OCI-LY1 (cell line): ENCODE measurements around the gene PKD1L1.

Experiments used
- H2AFZ ChIP-seq: fragments of 200-600 bp; sonication (generic), shearing (Covaris generic); 2 replicates; pipeline ENCODE4 v1.6.0; 2014; ENCODE audit warnings: antibody characterized with exemption, mild to moderate bottlenecking, low read length
- H3F3A ChIP-seq: fragments of 200-600 bp; sonication (generic), shearing (Covaris generic); 2 replicates; pipeline ENCODE4 v1.6.0; 2014; ENCODE audit warnings: mild to moderate bottlenecking, antibody characterized with exemption, low read length, moderate library complexity; ENCODE audit not compliant: insufficient read depth
- H3K27ac ChIP-seq: fragments of 200-600 bp; sonication (generic); 2 replicates; pipeline ENCODE4 v1.5.1; 2014; ENCODE audit warnings: low read length, mixed run types, mild to moderate bottlenecking, low read depth; ENCODE audit not compliant: poor library complexity, severe bottlenecking
- H3K27me3 ChIP-seq: fragments of 200-600 bp; sonication (generic); 2 replicates; pipeline ENCODE4 v1.6.0; 2014; ENCODE audit warnings: antibody characterized with exemption, mild to moderate bottlenecking, low read length, moderate library complexity; ENCODE audit not compliant: insufficient read depth
- H3K36me3 ChIP-seq: fragments of 200-600 bp; sonication (generic); 2 replicates; pipeline ENCODE4 v1.6.1; 2014; ENCODE audit warnings: mild to moderate bottlenecking, antibody characterized with exemption, low read length, moderate library complexity, mixed read lengths; ENCODE audit not compliant: insufficient read depth
- H3K4me1 ChIP-seq: fragments of 200-600 bp; sonication (generic); 2 replicates; pipeline ENCODE4 v1.5.1; 2014; ENCODE audit warnings: mild to moderate bottlenecking, low read length, moderate library complexity; ENCODE audit not compliant: insufficient read depth, severe bottlenecking
- H3K4me2 ChIP-seq: fragments of 200-600 bp; sonication (generic), shearing (Covaris generic); 2 replicates; pipeline ENCODE4 v1.6.1; 2014; ENCODE audit warnings: low read length
- H3K4me3 ChIP-seq: fragments of 200-600 bp; sonication (generic); 2 replicates; pipeline ENCODE4 v1.5.1; 2014; ENCODE audit warnings: low read length, low read depth, mild to moderate bottlenecking, mixed read lengths; ENCODE audit not compliant: poor library complexity, severe bottlenecking
- H3K79me2 ChIP-seq: fragments of 200-600 bp; shearing (Covaris generic); 2 replicates; pipeline ENCODE4 v1.6.1; 2016; ENCODE audit warnings: mixed run types, low read length, mixed read lengths; ENCODE audit not compliant: insufficient read depth
- H3K9ac ChIP-seq: fragments of 200-600 bp; sonication (generic), shearing (Covaris generic); 2 replicates; pipeline ENCODE4 v1.6.1; 2014; ENCODE audit warnings: mild to moderate bottlenecking, low read length, mixed read lengths
- H3K9me2 ChIP-seq: fragments of 200-600 bp; sonication (generic), shearing (Covaris generic); 2 replicates; pipeline ENCODE4 v1.6.1; 2014; ENCODE audit warnings: low read depth, mild to moderate bottlenecking, low read length, mixed read lengths
- H3K9me3 ChIP-seq: fragments of 200-600 bp; shearing (Covaris generic); 2 replicates; pipeline ENCODE4 v1.6.1; 2014; ENCODE audit warnings: low read length, mixed read lengths
- H4K20me1 ChIP-seq: fragments of 200-600 bp; sonication (generic), shearing (Covaris generic); 2 replicates; pipeline ENCODE4 v1.6.0; 2016; ENCODE audit warnings: mild to moderate bottlenecking, low read length; ENCODE audit not compliant: insufficient read depth
- EZH2 ChIP-seq: fragments of 200-600 bp; sonication (generic), shearing (Covaris generic); IDR thresholded peaks from 2 replicates; pipeline ENCODE4 v1.8.0; 2017; ENCODE audit warnings: borderline replicate concordance, mixed run types, mild to moderate bottlenecking, antibody characterized with exemption, low read length, moderate library complexity, mixed read lengths
- TF ChIP-seq, protein P1 (sequence below): fragments of 200-600 bp; sonication (generic), shearing (Covaris generic); IDR thresholded peaks from 2 replicates; pipeline ENCODE4 v1.5.1; 2017; ENCODE audit warnings: mild to moderate bottlenecking, antibody characterized with exemption, low read length, moderate library complexity, mixed read lengths

PKD1L1 gene

DNA sequence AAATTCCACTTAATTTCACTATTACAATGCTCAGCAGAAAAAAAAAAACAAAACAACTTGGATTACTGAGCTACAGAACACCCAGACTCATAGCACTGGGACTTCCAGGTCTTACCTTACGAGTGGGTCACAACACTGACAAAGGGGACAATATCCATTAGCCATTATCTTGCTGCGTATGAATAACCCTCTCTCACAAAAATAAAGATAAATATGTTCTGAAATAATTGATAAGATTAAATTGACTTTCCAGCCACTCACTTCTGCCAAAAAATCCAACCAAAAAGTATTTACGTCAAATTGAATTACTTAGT lies 128.7 kb downstream of the PKD1L1 start:
- Histone ChIP-seq H3K36me3 (no peaks in the 10 kb centered on the region), H3K9me2 (no peaks in the 10 kb centered on the region), H3K27ac (no peak overlapping the region)

DNA sequence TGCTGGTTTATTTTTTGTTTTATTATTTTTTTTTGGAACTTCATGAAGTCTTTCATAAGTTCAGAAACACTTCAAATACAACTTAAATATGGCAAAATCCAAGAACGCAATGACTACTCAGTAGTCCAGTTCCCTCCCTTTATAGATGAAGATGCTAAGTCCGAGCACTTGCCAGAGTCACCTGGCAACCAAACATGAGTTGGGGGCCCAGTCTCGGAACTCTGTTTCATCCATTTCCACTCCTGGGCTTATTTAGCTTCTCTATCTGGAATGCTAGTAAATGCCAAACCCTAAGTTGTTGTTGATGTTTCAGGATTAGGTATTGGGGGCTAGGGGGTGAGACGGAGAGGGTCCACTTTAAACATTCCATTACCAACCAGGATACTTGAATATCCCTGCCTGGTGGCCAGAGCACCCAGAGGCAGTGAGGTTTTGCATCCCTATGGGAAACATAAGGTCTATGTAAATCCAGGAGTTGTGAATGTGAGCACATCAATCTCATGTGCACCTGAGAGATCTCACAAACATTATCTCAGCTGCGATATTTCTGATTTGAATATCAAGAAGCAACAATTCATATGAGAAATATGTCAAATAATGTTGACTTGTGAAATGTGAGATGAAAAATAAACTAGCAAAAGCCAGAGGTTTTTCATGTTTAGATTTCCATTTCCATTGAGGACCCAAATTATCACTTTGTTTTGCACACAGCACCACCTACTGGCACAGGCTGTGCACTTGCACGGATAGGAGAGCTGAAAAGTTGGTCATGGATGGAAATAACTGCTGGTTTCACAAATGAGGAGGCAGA lies 129.3 kb downstream of the PKD1L1 start:
- Histone ChIP-seq H3K4me3 (no peak overlapping the region), H4K20me1 (no peaks in the 10 kb centered on the region), H3K27ac (no peak overlapping the region), H3F3A (no peaks in the 10 kb centered on the region), H3K9me2 (no peaks in the 10 kb centered on the region), H2AFZ (no peak overlapping the region), H3K4me1 (peaks cover 11% of the 10 kb centered on the region), H3K9me3 (no peaks in the 10 kb centered on the region), H3K27me3 (no peaks in the 10 kb centered on the region), H3K36me3 (no peaks in the 10 kb centered on the region), H3K79me2 (no peaks in the 10 kb centered on the region), H3K4me2 (no peak overlapping the region), H3K9ac (no peak overlapping the region)
- TF ChIP-seq, protein P1, sequence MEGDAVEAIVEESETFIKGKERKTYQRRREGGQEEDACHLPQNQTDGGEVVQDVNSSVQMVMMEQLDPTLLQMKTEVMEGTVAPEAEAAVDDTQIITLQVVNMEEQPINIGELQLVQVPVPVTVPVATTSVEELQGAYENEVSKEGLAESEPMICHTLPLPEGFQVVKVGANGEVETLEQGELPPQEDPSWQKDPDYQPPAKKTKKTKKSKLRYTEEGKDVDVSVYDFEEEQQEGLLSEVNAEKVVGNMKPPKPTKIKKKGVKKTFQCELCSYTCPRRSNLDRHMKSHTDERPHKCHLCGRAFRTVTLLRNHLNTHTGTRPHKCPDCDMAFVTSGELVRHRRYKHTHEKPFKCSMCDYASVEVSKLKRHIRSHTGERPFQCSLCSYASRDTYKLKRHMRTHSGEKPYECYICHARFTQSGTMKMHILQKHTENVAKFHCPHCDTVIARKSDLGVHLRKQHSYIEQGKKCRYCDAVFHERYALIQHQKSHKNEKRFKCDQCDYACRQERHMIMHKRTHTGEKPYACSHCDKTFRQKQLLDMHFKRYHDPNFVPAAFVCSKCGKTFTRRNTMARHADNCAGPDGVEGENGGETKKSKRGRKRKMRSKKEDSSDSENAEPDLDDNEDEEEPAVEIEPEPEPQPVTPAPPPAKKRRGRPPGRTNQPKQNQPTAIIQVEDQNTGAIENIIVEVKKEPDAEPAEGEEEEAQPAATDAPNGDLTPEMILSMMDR = peak; percentile 100
- TF ChIP-seq EZH2 = no peak

More for the DNA sequence above, 128.7 kb downstream of the PKD1L1 start:
- H3K27me3 ChIP-seq = no peaks in the 10 kb centered on the region
- no peak overlapping the region for H3K9ac ChIP-seq
- peaks cover 11% of the 10 kb centered on the region for H3K4me1 ChIP-seq
- no peaks in the 10 kb centered on the region for H3K9me3 ChIP-seq
- H2AFZ ChIP-seq = no peak overlapping the region
- no peaks in the 10 kb centered on the region for H3F3A ChIP-seq
- no peak overlapping the region for H3K4me3 ChIP-seq
- no peaks in the 10 kb centered on the region for H3K79me2 ChIP-seq
- no peak overlapping the region for H3K4me2 ChIP-seq
- H4K20me1 ChIP-seq = no peaks in the 10 kb centered on the region
- TF ChIP-seq EZH2 = no peak
- TF ChIP-seq, protein P1 = peak; percentile 15; the same call in 1 of the 2 replicates

DNA sequence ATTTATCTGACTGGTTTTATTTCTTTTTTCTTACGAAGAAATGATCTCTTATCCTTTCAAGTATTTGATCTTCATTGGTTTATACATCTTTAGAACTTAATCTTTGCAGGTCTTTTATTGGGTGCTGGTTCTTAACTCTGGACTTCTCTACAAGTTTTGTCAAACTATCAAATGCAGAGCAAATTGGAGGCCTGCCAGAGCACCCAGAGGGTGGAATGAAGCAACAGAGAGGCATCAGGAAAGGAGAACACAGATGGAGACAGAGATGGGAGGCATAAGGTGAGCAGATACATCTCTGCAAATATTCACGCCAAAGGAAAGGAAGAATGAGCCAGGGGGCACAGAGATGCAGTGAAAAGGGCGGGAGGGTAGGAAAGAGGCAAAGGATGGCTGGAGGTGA lies 130.3 kb downstream of the PKD1L1 start:
- Histone ChIP-seq H4K20me1 (no peaks in the 10 kb centered on the region), H3K4me2 (no peak overlapping the region), H3F3A (no peaks in the 10 kb centered on the region), H3K9ac (no peak overlapping the region), H3K36me3 (no peaks in the 10 kb centered on the region), H3K4me3 (no peak overlapping the region), H2AFZ (no peak overlapping the region), H3K9me3 (no peaks in the 10 kb centered on the region), H3K9me2 (no peaks in the 10 kb centered on the region), H3K79me2 (no peaks in the 10 kb centered on the region), H3K4me1 (peaks cover 11% of the 10 kb centered on the region), H3K27ac (peak overlapping the region; percentile 2), H3K27me3 (no peaks in the 10 kb centered on the region)
- no peak for TF ChIP-seq EZH2
- TF ChIP-seq, protein P1 = no peak
